ENCODE data around the gene PSMC2. TPM values are rescaled to one million over a fixed set of nuclear protein-coding genes. Genes with fewer than 3 reads are reported as not detected.

Gene PSMC2
- total RNA-seq, 4 donors from 2014 or later, result 65.9 to 128 (median 105) TPM

DNA sequence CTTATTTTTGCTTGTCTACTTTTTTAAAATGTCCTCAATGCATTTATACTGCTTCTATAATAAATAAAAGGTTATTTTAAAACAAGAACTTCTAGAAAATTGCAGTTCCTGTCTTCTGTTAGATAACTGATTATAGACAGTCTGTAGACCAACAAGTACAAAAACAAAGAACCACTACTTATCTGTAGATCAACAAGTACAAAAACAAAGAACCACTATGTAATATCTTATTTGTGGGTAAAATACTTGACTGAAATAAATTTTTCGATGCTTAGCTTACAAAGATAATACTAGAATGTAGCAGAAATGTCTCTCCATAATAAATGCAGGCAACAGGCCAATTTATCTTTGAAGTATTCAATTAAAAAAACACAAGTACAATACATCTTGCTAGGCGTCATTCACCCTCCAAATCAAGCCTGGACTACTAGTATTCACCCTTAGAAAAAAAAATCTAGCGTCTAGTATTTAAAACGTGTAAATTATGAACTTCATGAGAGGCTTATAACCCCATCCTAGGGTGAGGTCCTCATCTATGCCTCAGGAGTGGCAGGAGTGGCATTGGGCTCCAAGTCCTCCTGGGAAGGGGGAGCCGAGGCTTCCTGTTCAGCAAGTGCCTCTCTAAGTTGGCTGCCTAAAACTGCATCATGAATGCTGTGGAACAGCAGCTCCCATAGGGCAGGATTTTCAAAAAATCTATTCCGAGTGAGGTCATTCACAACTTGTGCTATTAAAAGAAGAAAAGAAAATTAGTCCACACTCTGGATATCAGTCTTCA lies 26.6 kb downstream of the PSMC2 start:
- Histone ChIP-seq H3K4me1 (no peaks in the 10 kb centered on the region), H3K9me3 (no peaks in the 10 kb centered on the region), H3K27me3 (no peaks in the 10 kb centered on the region), H3K4me3 (no peak overlapping the region), H3K36me3 (peaks cover 0 to 14% (median 0%) of the 10 kb centered on the region in 3 donors), H3K27ac (no peak overlapping the region)
- DNase-seq, result no peak
- intact Hi-C loops (cut with DNase I), result no loop called here
- TF ChIP-seq POLR2A (IDR thresholded peaks at IDR 0.05), result no peak
- TF ChIP-seq CTCF (IDR thresholded peaks at IDR 0.05), result no peak
- WGBS, 2 donors, result 43 to 49% methylated on average over 6 of the region's 6 CpGs

GRCh38 chr7:103379270-103379975 lies 32.0 kb downstream of the PSMC2 start:
- Histone ChIP-seq H3K4me3 (no peak overlapping the region), H3K4me1 (no peaks in the 10 kb centered on the region), H3K27me3 (peaks cover 0 to 3% (median 0%) of the 10 kb centered on the region in 4 donors), H3K9me3 (no peaks in the 10 kb centered on the region), H3K36me3 (no peaks in the 10 kb centered on the region), H3K27ac (no peak overlapping the region)
- no peak for DNase-seq
- intact Hi-C loops (cut with DNase I), result no loop called here
- WGBS, 2 donors, result 58 to 63% methylated on average over 3 of the region's 3 CpGs
- TF ChIP-seq CTCF (IDR thresholded peaks at IDR 0.05) (no peak), POLR2A (IDR thresholded peaks at IDR 0.05) (no peak)

DNA sequence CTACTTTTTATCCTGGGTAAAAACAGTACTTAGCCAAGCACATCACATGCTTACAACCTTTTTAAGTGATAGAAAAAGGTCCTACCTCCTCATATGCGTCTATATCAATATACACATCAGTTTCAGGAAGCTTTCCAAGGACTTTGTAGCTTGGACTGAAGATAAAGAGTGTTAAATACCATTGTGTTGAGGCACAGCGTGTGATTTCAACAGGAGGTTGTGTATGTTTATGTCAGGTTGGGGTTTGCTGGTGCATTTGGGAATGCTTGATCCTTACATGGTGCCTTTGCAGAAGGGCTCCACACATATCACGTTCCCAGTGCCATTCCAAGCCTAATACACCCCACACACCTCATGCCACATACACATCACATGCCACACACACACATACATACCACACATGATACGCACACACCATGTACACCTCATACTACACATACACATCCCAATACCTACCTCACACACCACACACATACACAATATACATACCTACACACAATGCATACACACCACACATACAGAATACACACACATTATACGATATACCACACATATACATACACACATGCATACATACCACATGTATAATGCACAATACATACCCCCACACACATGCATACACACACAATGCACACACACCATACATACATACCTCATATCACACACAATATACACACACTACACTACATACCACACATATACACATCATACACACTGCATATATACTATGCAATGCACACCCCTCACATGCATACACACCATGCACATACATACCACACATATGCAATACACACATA lies 33.1 kb downstream of the PSMC2 start:
- Histone ChIP-seq H3K27ac (no peak overlapping the region), H3K36me3 (no peaks in the 10 kb centered on the region), H3K27me3 (peaks cover 0 to 3% (median 0%) of the 10 kb centered on the region in 4 donors), H3K4me1 (no peaks in the 10 kb centered on the region), H3K4me3 (no peak overlapping the region), H3K9me3 (no peaks in the 10 kb centered on the region)
- WGBS, 2 donors, result 69 to 70% methylated on average over 5 of the region's 5 CpGs
- intact Hi-C loops (cut with DNase I), result no loop called here
- no peak for TF ChIP-seq CTCF (IDR thresholded peaks at IDR 0.05)
- no peak for TF ChIP-seq POLR2A (IDR thresholded peaks at IDR 0.05)
- DNase-seq, result no peak

- intact Hi-C loops (cut with DNase I), result no loop called here
- no peak for DNase-seq
- peaks cover 0 to 3% (median 0%) of the 10 kb centered on the region in 4 donors for H3K27me3 ChIP-seq
- no peak overlapping the region for H3K27ac ChIP-seq
- H3K4me3 ChIP-seq, result no peak overlapping the region
- H3K36me3 ChIP-seq, result no peaks in the 10 kb centered on the region
- WGBS, 2 donors, result 88 to 96% methylated on average over 4 of the region's 4 CpGs
- no peak for TF ChIP-seq POLR2A (IDR thresholded peaks at IDR 0.05)
- no peak for TF ChIP-seq CTCF (IDR thresholded peaks at IDR 0.05)
- H3K4me1 ChIP-seq, result no peaks in the 10 kb centered on the region
- no peaks in the 10 kb centered on the region for H3K9me3 ChIP-seq
These were observed 34.0 kb downstream of the PSMC2 start for GRCh38 chr7:103381280-103382031.
